Lower leg skin (tissue), 4 donors: ENCODE measurements around the gene FMOD. TPM values are rescaled to one million over a fixed set of nuclear protein-coding genes. Genes with fewer than 3 reads are reported as not detected.

ENCODE experiments used
- DNase-seq, 2 donors: peaks; one replicate each; pipeline ENCODE4 v3.0.0-alpha.2; 2019; ENCODE audit warnings: low spot score in 2 of 2
- H3K4me3 ChIP-seq: fragments of 200-600 bp; sonication (generic); 2 replicates; pipeline ENCODE4 v1.5.1; 2017; ENCODE audit warnings: mild to moderate bottlenecking, low read depth; ENCODE audit not compliant: poor library complexity, severe bottlenecking
- POLR2A ChIP-seq, 2 donors: fragments of 450-650 bp; IDR thresholded peaks; one replicate each; pipeline ENCODE4 v1.6.1; 2016 to 2017; ENCODE audit warnings: antibody characterized with exemption in 2 of 2, mild to moderate bottlenecking in 1 of 2, moderate library complexity in 1 of 2
- WGBS, 2 donors: methylation state at CpG; one replicate each; pipeline ENCODE4 v1.1.5; 2018; 5-methylcytosine and 5-hydroxymethylcytosine counted together
- intact Hi-C: fragments of 100-400 bp; cut with DNase I; formaldehyde crosslinking; loops from one replicate; pipeline ENCODE4 v1.15.0; 2023; ENCODE audit warnings: low total_unique reads
- total RNA-seq, 4 donors: library from RNA; depleted of rRNA; stranded (reverse); fragments of >200 nt; gene quantifications; one replicate each; pipeline ENCODE4 v1.1.0, GENCODE V29; 2016
- TF ChIP-seq, protein P1 (sequence below), 3 donors: fragments of 450-650 bp; IDR thresholded peaks; one replicate each; pipeline ENCODE4 v1.5.1; 2016; ENCODE audit warnings: antibody characterized with exemption in 3 of 3, mild to moderate bottlenecking in 3 of 3, moderate library complexity in 2 of 3

FMOD gene
- total RNA-seq, 4 donors from 2014 or later: 5.6 to 37.7 (median 19.3) TPM

DNA sequence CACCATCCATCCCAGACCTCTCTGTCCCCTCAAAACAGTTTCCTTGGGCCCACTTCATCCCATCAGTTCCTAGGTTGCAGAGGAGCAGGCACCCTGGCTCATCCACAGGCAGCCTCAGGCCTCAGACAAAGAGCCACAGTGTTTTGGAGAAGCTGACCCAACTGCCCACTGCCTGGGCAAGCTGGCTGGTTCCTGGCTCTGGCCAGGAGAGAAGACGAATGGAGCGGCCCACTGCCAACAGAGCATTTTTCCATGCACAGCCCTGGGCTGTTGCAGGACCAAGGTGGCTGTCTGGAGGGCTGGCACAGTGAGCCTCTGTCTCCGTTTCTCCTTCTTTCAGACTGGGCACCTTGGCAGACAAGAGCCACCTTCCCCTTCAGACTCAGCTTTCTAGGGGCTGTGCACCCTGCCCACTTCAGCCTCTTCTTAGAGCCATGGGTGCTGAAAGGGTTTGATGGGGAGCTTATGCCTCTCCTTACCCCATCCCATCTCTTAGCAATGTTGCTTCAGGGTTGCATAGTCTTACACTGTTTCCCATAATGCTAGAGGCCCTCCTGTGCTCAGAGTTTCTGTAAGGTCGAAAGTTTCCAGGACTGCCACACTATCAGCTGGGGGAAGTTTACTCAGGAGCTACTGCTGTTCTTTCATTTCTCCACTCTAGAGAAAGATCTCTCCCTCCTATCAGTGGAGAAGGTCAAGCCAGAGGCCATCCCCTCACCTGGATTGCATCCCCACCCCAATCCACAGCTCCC lies 973 bp downstream of the FMOD start:
- 72 to 90% methylated on average over 4 of the region's 4 CpGs for WGBS, 2 donors
- TF ChIP-seq, protein P1, sequence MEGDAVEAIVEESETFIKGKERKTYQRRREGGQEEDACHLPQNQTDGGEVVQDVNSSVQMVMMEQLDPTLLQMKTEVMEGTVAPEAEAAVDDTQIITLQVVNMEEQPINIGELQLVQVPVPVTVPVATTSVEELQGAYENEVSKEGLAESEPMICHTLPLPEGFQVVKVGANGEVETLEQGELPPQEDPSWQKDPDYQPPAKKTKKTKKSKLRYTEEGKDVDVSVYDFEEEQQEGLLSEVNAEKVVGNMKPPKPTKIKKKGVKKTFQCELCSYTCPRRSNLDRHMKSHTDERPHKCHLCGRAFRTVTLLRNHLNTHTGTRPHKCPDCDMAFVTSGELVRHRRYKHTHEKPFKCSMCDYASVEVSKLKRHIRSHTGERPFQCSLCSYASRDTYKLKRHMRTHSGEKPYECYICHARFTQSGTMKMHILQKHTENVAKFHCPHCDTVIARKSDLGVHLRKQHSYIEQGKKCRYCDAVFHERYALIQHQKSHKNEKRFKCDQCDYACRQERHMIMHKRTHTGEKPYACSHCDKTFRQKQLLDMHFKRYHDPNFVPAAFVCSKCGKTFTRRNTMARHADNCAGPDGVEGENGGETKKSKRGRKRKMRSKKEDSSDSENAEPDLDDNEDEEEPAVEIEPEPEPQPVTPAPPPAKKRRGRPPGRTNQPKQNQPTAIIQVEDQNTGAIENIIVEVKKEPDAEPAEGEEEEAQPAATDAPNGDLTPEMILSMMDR (IDR thresholded peaks at IDR 0.05): no peak
- TF ChIP-seq POLR2A (IDR thresholded peaks at IDR 0.05): no peak
- no peak overlapping the region for H3K4me3 ChIP-seq
- intact Hi-C loops: no loop called here
- DNase-seq: no peak

DNA sequence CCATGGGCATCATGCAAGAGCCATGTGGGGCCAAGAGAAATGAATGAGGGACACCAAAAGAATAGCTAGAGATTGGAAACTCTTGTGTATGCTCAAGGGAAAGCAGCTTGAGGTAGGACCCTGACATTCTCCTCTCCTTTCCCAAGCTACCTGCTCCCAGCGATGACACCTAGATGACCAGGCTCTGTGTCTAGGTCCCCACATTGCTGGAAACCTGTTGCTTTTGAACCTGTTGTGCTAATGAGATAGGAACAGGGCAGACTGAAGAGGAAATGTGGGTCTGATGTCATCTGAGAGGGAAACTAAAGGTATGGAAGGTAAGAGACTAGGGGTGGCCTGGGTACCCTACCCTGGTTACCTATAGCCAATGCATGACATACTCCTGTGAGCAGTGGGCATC lies 1.8 kb downstream of the FMOD start:
- TF ChIP-seq, protein P1 (IDR thresholded peaks at IDR 0.05): no peak
- TF ChIP-seq POLR2A (IDR thresholded peaks at IDR 0.05): no peak
- DNase-seq: no peak
- H3K4me3 ChIP-seq: no peak overlapping the region
- 97 to 100% methylated on average over 1 of the region's 1 CpG for WGBS, 2 donors
- intact Hi-C loops: no loop called here

DNA sequence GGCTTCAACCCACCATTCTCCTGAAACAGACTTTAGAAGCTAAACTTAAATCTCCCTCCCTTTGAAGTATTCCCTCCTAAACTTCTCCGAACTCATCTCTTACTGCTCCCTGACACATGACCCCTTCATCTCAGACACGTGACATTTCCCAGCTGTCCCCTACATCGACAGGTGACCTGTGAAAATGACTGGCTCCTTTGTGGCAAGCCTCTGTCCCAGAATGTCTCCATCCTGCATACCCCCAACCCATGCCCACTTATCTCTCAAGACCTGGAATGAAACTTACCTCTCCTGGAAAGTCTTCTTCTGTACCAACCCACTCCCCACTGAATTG lies 4.2 kb downstream of the FMOD start:
- DNase-seq: no peak
- intact Hi-C loops: no loop called here
- TF ChIP-seq, protein P1 (IDR thresholded peaks at IDR 0.05): no peak
- no peak for TF ChIP-seq POLR2A (IDR thresholded peaks at IDR 0.05)
- WGBS, 2 donors: 91 to 92% methylated on average over 3 of the region's 3 CpGs
- no peak overlapping the region for H3K4me3 ChIP-seq

DNA sequence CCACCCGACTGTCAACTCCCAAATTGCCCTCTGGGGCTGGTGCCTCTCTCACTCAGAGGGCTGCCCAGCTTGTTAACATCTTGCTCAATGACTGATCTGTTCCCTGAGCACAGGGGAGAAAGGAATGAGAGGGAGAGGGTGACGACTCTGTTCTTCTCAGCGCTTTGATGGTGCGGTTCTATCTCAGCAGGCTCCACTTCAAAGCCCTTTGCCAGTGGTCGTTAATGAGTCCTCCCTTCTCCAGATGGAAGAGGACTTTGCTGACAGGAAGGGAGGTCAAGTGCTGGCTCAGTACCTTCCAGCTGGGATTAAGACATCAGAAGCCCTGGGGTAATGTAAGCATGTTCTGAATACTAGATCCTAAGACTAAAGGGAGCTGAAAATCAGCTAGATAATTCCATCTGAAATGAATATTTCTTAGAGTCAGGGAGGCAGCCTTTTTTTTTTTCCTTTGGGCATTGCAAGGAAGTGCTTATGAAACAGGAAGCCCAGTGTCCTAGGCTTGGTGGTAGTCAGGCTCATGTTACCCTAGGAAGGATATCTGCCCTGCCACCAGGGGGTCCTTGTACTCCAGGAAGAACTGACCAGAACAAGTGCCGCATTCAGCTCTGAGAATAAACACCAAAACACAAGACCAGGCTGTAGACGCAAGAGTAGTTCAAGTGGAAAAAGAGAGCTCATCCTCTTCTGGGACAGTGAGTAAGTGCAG lies 4.7 kb downstream of the FMOD start:
- no peak for DNase-seq
- H3K4me3 ChIP-seq: no peak overlapping the region
- intact Hi-C loops: no loop called here
- no peak for TF ChIP-seq POLR2A (IDR thresholded peaks at IDR 0.05)
- TF ChIP-seq, protein P1 (IDR thresholded peaks at IDR 0.05): no peak
- WGBS, 2 donors: 64 to 68% methylated on average over 7 of the region's 7 CpGs

DNA sequence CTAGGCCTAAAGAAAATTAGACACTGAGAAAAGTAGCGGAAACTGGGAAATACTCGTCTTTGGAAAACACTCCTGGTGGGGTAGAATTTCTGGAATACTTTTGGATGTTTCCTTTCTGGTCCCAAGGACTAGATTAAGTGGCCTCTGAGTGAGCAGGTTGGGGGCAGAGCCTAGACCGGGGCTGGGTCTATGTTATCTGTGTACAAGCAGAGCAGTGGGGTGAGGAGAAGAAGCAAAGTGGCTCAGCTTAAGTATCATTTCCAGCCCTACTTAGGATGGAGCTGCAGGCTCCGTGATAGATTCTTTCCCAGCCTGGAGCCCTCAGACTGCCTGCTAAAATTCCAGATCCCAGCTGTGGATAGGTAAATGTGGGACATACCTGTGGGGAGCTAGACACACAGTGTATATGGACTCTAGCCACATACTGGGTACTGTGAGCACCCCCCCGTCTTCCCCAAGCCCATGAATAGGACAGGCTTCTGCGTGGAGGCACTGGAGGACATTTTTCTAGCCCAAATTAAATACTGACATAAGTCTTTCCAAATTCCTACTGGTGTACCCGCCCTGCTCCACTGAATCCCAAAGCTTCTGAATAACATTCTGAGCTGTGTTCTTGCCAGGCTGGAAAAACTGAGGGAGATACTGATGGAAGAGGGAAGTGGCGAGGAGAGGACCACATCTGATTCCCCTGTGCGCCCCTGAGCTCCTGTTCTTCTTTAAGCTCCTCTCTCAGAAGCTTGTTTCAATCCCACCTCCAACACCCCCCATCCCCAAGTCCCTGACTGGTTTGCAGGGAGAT lies 6.8 kb downstream of the FMOD start:
- WGBS, 2 donors: 69 to 71% methylated on average over 9 of the region's 9 CpGs
- TF ChIP-seq, protein P1 (IDR thresholded peaks at IDR 0.05): no peak
- no peak for TF ChIP-seq POLR2A (IDR thresholded peaks at IDR 0.05)
- no peak overlapping the region for H3K4me3 ChIP-seq
- intact Hi-C loops: no loop called here
- no peak for DNase-seq
